Measurements from ENCODE around the gene FER1L5.

Gene FER1L5

GRCh38 chr2:96681540-96681939, 39.0 kb downstream of the FER1L5 start:
- no peak for DNase-seq (ENCODE audit: low spot score)

- no peak for DNase-seq (ENCODE audit: low spot score)
Measured at GRCh38 chr2:96683307-96683706, 40.7 kb downstream of the FER1L5 start.

- DNase-seq (ENCODE audit: low spot score) = no peak
Measured at GRCh38 chr2:96683972-96684820, 41.6 kb downstream of the FER1L5 start.

GRCh38 chr2:96684883-96685576, 42.5 kb downstream of the FER1L5 start:
- DNase-seq (ENCODE audit: low spot score) = no peak

- DNase-seq (ENCODE audit: low spot score) = no peak
Measured at GRCh38 chr2:96685577-96686459, 43.3 kb downstream of the FER1L5 start.

GRCh38 chr2:96687266-96687665, 44.7 kb downstream of the FER1L5 start:
- DNase-seq (ENCODE audit: low spot score) = no peak

- no peak for DNase-seq (ENCODE audit: low spot score)
Measured at GRCh38 chr2:96687711-96688640, 45.4 kb downstream of the FER1L5 start.

- DNase-seq (ENCODE audit: low spot score) = no peak
Measured at GRCh38 chr2:96688649-96689430, 46.3 kb downstream of the FER1L5 start.

- DNase-seq (ENCODE audit: low spot score) = no peak
Measured at GRCh38 chr2:96689431-96689991, 46.9 kb downstream of the FER1L5 start.

GRCh38 chr2:96690306-96691021, 47.9 kb downstream of the FER1L5 start:
- DNase-seq (ENCODE audit: low spot score) = no peak

- DNase-seq (ENCODE audit: low spot score) = no peak
Measured at GRCh38 chr2:96691022-96691612, 48.6 kb downstream of the FER1L5 start.

- no peak for DNase-seq (ENCODE audit: low spot score)
Measured at GRCh38 chr2:96692094-96692971, 49.8 kb downstream of the FER1L5 start.

GRCh38 chr2:96693286-96694200, 51.0 kb downstream of the FER1L5 start:
- no peak for DNase-seq (ENCODE audit: low spot score)

GRCh38 chr2:96694279-96694678, 51.7 kb downstream of the FER1L5 start:
- no peak for DNase-seq (ENCODE audit: low spot score)

- no peak for DNase-seq (ENCODE audit: low spot score)
Measured at GRCh38 chr2:96694816-96695455, 52.4 kb downstream of the FER1L5 start.

GRCh38 chr2:96695602-96696001, 53.0 kb downstream of the FER1L5 start:
- DNase-seq (ENCODE audit: low spot score) = no peak
